ENCODE results near the gene CCDC137.
A peak's percentile ranks its signal among the peaks of the same experiment; 100 is the strongest.
"Not testable (repeated sequence)": the region's sequence is repeated elsewhere in the genome, so short reads cannot be mapped to it uniquely, and the experiment has no call there.

The CCDC137 gene

DNA sequence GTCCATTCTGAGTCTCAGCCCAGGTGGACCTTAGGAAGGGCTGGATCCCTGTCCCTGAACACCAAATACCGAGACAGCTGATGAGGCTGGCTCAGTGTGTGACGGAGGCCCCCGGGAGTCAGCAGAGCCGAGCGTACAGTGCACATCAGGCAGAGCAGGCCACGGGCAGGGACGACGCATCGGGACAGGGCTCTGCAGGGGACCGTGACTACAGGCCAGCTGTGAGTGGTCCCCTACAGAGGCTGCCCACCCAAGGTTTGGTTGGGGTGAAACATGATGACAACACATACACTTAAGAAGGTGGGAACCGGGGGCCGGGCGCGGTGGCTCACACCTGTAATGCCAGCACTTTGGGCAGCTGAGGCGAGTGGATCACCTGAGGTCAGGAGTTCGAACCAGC, 6.4 kb downstream of the CCDC137 start:
- peaks cover 4% of the 10 kb centered on the region for H3K4me1 ChIP-seq (ENCODE audit: insufficient read depth, low read length)
- no peak overlapping the region for H3K27ac ChIP-seq (ENCODE audit: low read depth, low read length)
- peaks cover 32% of the 10 kb centered on the region for H3K36me3 ChIP-seq (ENCODE audit: insufficient read depth, low read length)
- no peaks in the 10 kb centered on the region for H3K9me3 ChIP-seq (ENCODE audit: low read length)
- H3K9ac ChIP-seq (ENCODE audit: low read length) = no peak overlapping the region
- H3K4me3 ChIP-seq (ENCODE audit: low read depth in 1 of 2, low read length in 2 of 2) = no peak overlapping the region
- no peaks in the 10 kb centered on the region for H3K27me3 ChIP-seq (ENCODE audit: control insufficient read depth in 1 of 2, insufficient read depth in 2 of 2, low read length in 2 of 2)

- H3K4me1 ChIP-seq (ENCODE audit: insufficient read depth, low read length) = no peaks in the 10 kb centered on the region
- H3K4me3 ChIP-seq (ENCODE audit: low read depth in 1 of 2, low read length in 2 of 2) = no peak overlapping the region
- peaks cover 32% of the 10 kb centered on the region for H3K36me3 ChIP-seq (ENCODE audit: insufficient read depth, low read length)
- no peak overlapping the region for H3K27ac ChIP-seq (ENCODE audit: low read depth, low read length)
- no peak overlapping the region for H3K9ac ChIP-seq (ENCODE audit: low read length)
- H3K9me3 ChIP-seq (ENCODE audit: low read length) = no peaks in the 10 kb centered on the region
- no peaks in the 10 kb centered on the region for H3K27me3 ChIP-seq (ENCODE audit: control insufficient read depth in 1 of 2, insufficient read depth in 2 of 2, low read length in 2 of 2)
These were observed 7.2 kb downstream of the CCDC137 start for GRCh38 chr17:81673561-81674258.

DNA sequence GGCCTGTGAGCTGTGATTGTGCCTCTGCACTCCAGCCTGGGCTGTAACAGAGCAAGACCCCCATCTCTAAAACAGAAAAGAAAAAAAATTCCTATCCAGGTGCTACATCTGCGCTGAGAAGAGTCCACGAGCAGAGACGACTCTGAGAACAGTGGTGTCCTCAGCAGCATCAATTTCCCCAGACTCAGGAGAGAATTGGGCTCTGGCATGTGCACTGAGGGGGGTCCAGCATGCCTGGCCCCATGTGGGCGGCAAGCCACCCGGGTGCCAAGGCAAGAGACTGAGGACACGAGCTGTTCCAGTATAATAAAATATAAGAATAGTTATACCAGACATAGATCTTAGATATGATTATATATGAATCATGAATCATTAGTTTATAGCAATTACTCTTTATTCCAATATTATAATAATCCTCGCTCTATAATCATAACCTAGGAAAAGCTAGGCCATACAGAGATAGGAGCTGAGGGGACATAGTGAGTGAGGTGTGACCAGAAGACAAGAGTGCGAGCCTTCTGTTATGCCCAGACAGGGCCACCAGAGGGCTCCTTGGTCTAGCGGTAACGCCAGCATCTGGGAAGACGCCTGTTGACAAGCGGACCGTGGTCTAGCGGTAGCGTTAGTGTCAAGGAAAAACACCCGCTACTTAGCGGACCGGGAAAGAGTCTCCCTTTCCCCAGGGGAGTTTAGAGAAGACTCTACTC, 9.1 kb downstream of the CCDC137 start:
- not testable (repeated sequence) for H3K9ac ChIP-seq (ENCODE audit: low read length); H3K27ac ChIP-seq (ENCODE audit: low read depth, low read length); H3K4me1 ChIP-seq (ENCODE audit: insufficient read depth, low read length); H3K4me3 ChIP-seq (ENCODE audit: low read depth in 1 of 2, low read length in 2 of 2); H3K27me3 ChIP-seq (ENCODE audit: control insufficient read depth in 1 of 2, insufficient read depth in 2 of 2, low read length in 2 of 2); H3K9me3 ChIP-seq (ENCODE audit: low read length)
- peaks cover 22% of the 10 kb centered on the region for H3K36me3 ChIP-seq (ENCODE audit: insufficient read depth, low read length)

DNA sequence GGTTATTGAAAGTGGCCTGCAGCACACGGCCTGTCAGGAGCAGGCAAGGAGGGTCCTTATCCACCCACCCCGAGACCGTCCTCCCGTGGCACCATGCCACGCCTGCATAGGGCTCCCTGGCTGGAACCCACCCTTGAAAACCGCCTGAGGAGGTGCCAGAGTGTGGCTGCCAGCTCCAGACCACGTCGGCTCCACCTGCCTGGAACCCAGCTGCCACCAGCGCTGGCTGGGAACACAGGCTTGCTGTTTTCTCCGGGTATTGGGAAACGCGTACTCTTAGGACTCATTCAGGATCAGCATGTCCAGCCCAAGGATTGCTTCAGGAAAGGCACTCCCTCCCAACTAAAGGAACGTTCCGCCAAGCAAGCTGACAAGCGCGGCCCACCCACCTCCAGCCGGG, 10.4 kb downstream of the CCDC137 start:
- Histone ChIP-seq H3K9ac (ENCODE audit: low read length) (no peak overlapping the region), H3K27ac (ENCODE audit: low read depth, low read length) (no peak overlapping the region), H3K36me3 (ENCODE audit: insufficient read depth, low read length) (peaks cover 12% of the 10 kb centered on the region), H3K4me3 (ENCODE audit: low read depth in 1 of 2, low read length in 2 of 2) (no peak overlapping the region), H3K4me1 (ENCODE audit: insufficient read depth, low read length) (no peaks in the 10 kb centered on the region), H3K27me3 (ENCODE audit: control insufficient read depth in 1 of 2, insufficient read depth in 2 of 2, low read length in 2 of 2) (no peaks in the 10 kb centered on the region), H3K9me3 (ENCODE audit: low read length) (no peaks in the 10 kb centered on the region)

DNA sequence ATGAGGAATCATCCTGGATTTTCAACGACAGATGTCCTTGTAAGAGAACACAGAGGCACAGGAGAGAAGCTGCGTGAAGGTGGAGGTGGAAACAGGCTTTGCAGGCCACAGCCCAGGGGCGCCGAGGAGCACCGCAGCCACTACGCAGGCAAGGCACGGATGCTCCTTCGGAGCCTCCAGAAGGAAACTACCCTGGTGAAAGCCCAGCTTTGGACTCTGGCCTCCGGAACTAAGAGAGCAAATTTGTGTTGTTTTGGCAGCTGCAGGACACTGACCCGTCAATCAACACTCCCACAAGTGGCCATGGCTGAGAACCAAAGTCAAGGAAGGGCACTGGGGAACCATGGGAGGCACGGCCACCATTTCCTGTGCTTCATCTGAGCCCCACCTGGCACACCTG, 13.6 kb downstream of the CCDC137 start:
- Histone ChIP-seq H3K9ac (ENCODE audit: low read length) (no peak overlapping the region), H3K9me3 (ENCODE audit: low read length) (no peaks in the 10 kb centered on the region)

GRCh38 chr17:81681672-81682071, 15.1 kb downstream of the CCDC137 start:
- Histone ChIP-seq H3K4me3 (ENCODE audit: low read depth in 1 of 2, low read length in 2 of 2) (no peak overlapping the region), H3K9ac (ENCODE audit: low read length) (no peak overlapping the region), H3K36me3 (ENCODE audit: insufficient read depth, low read length) (peaks cover 12% of the 10 kb centered on the region), H3K4me1 (ENCODE audit: insufficient read depth, low read length) (peaks cover 22% of the 10 kb centered on the region), H3K27me3 (ENCODE audit: control insufficient read depth in 1 of 2, insufficient read depth in 2 of 2, low read length in 2 of 2) (no peaks in the 10 kb centered on the region), H3K27ac (ENCODE audit: low read depth, low read length) (no peak overlapping the region), H3K9me3 (ENCODE audit: low read length) (no peaks in the 10 kb centered on the region)

More for the DNA sequence above, 13.6 kb downstream of the CCDC137 start:
- H3K36me3 ChIP-seq (ENCODE audit: insufficient read depth, low read length) = no peaks in the 10 kb centered on the region
- H3K4me1 ChIP-seq (ENCODE audit: insufficient read depth, low read length) = peaks cover 15% of the 10 kb centered on the region
- H3K4me3 ChIP-seq (ENCODE audit: low read depth in 1 of 2, low read length in 2 of 2) = no peak overlapping the region
- H3K27ac ChIP-seq (ENCODE audit: low read depth, low read length) = no peak overlapping the region
- no peaks in the 10 kb centered on the region for H3K27me3 ChIP-seq (ENCODE audit: control insufficient read depth in 1 of 2, insufficient read depth in 2 of 2, low read length in 2 of 2)

GRCh38 chr17:81682565-81683207, 16.1 kb downstream of the CCDC137 start:
- Histone ChIP-seq H3K36me3 (ENCODE audit: insufficient read depth, low read length) (peaks cover 23% of the 10 kb centered on the region), H3K9me3 (ENCODE audit: low read length) (no peaks in the 10 kb centered on the region), H3K27me3 (ENCODE audit: control insufficient read depth in 1 of 2, insufficient read depth in 2 of 2, low read length in 2 of 2) (no peaks in the 10 kb centered on the region), H3K4me3 (ENCODE audit: low read depth in 1 of 2, low read length in 2 of 2) (peak overlapping the region; percentile 82 to 84), H3K9ac (ENCODE audit: low read length) (peak overlapping the region; percentile 24), H3K4me1 (ENCODE audit: insufficient read depth, low read length) (peaks cover 22% of the 10 kb centered on the region), H3K27ac (ENCODE audit: low read depth, low read length) (peak overlapping the region; percentile 81)

DNA sequence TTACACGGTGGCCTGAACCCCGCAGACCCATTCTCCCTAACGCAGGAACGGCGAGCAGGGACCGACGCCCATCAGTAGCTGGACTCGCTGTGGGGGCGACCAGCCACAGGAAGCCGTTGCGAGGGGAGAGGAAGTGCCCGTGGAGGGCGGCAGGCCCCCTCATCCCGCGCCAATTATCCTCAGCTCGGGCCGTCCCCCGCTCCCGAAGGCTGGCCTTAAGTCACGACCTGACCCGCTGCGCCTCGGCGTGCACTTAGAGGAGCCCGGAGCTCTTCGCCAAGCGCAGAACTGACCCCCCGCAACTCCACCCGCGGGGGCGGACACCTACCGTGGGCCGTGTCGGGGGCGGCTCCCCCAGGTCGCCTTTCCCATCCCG, 16.7 kb downstream of the CCDC137 start:
- Histone ChIP-seq H3K4me1 (ENCODE audit: insufficient read depth, low read length) (peaks cover 22% of the 10 kb centered on the region), H3K4me3 (ENCODE audit: low read depth in 1 of 2, low read length in 2 of 2) (peak overlapping the region; percentile 82 to 84), H3K9ac (ENCODE audit: low read length) (peak overlapping the region; percentile 24), H3K27ac (ENCODE audit: low read depth, low read length) (peak overlapping the region; percentile 81), H3K27me3 (ENCODE audit: control insufficient read depth in 1 of 2, insufficient read depth in 2 of 2, low read length in 2 of 2) (no peaks in the 10 kb centered on the region), H3K9me3 (ENCODE audit: low read length) (no peaks in the 10 kb centered on the region), H3K36me3 (ENCODE audit: insufficient read depth, low read length) (peaks cover 25% of the 10 kb centered on the region)

- H3K27ac ChIP-seq (ENCODE audit: low read depth, low read length) = peak within 1 kb of the TSS; percentile 81
- peaks cover 30% of the 10 kb centered on the region for H3K36me3 ChIP-seq (ENCODE audit: insufficient read depth, low read length)
- no peaks in the 10 kb centered on the region for H3K27me3 ChIP-seq (ENCODE audit: control insufficient read depth in 1 of 2, insufficient read depth in 2 of 2, low read length in 2 of 2)
- H3K9ac ChIP-seq (ENCODE audit: low read length) = peak within 1 kb of the TSS; percentile 51
- H3K4me3 ChIP-seq (ENCODE audit: low read depth in 1 of 2, low read length in 2 of 2) = peak within 1 kb of the TSS; percentile 82 to 86
- H3K4me1 ChIP-seq (ENCODE audit: insufficient read depth, low read length) = peaks cover 22% of the 10 kb centered on the region
- H3K9me3 ChIP-seq (ENCODE audit: low read length) = no peaks in the 10 kb centered on the region
These were observed 17.3 kb downstream of the CCDC137 start, which contains the start of the genes ARL16 and HGS for GRCh38 chr17:81683584-81684441. TSS of gene ARL16 (minus strand) at chr17:81683797. CDS start at chr17:81683753, 44 bp downstream. TSS of gene HGS (plus strand) at chr17:81684011. CDS start at chr17:81684067, 56 bp downstream.

DNA sequence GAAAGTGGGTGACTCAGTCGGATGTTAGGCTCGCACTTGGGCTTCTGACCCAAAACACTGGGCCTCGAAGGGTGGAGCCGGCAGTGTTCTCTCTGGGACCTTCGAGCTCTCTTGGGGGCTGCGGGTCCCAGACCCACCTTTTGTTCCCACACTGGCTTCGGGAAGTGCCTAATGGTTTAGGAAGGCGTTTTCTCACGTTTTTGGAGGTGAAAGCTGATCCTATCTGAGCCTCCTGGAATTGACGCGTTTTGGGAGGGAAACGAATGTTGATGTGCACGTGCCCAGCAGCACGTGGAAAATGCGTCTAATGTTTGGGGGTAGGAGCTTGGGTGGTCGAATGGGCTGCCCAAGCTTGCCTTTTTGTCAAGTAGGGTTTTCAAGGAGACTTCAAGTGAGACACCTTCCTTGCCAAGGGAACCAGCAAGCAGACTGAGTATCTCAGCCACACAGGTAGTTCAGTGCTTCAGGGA, 17.9 kb downstream of the CCDC137 start:
- H3K27me3 ChIP-seq (ENCODE audit: control insufficient read depth in 1 of 2, insufficient read depth in 2 of 2, low read length in 2 of 2) = no peaks in the 10 kb centered on the region
- H3K4me3 ChIP-seq (ENCODE audit: low read depth in 1 of 2, low read length in 2 of 2) = peak overlapping the region; percentile 82 to 86
- H3K9me3 ChIP-seq (ENCODE audit: low read length) = no peaks in the 10 kb centered on the region
- peak overlapping the region; percentile 55 for H3K27ac ChIP-seq (ENCODE audit: low read depth, low read length)
- peaks cover 34% of the 10 kb centered on the region for H3K36me3 ChIP-seq (ENCODE audit: insufficient read depth, low read length)
- peak overlapping the region; percentile 51 for H3K9ac ChIP-seq (ENCODE audit: low read length)
- peaks cover 22% of the 10 kb centered on the region for H3K4me1 ChIP-seq (ENCODE audit: insufficient read depth, low read length)

DNA sequence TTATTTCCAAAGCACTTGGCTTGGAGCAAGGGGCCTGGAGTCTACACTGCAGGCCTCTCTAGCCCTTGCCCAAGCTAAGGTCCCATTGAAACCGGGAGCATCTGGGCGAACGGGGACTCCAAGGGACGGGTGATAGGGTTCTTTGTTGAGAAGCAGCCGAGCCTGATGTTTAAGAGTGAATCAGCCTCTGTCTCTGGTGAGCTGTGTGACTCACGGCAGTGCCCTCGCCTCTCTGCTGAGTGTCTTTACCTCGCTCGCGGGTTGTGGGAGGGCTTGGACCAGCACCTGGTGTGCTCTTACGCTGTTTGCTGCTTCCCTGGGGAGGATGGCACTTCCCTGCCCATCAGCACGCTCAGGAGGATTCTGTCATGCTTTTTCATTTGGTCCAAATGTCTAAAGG, 18.6 kb downstream of the CCDC137 start:
- Histone ChIP-seq H3K4me3 (ENCODE audit: low read depth in 1 of 2, low read length in 2 of 2) (peak overlapping the region in 1 of 2 donors; percentile 82), H3K9ac (ENCODE audit: low read length) (peak overlapping the region; percentile 51), H3K27me3 (ENCODE audit: control insufficient read depth in 1 of 2, insufficient read depth in 2 of 2, low read length in 2 of 2) (no peaks in the 10 kb centered on the region), H3K27ac (ENCODE audit: low read depth, low read length) (no peak overlapping the region), H3K36me3 (ENCODE audit: insufficient read depth, low read length) (peaks cover 34% of the 10 kb centered on the region), H3K4me1 (ENCODE audit: insufficient read depth, low read length) (peaks cover 22% of the 10 kb centered on the region), H3K9me3 (ENCODE audit: low read length) (no peaks in the 10 kb centered on the region)
